Stimulated activated CD8-positive, alpha-beta memory T cell treated with anti-CD3 and anti-CD28 coated beads, Interleukin-4, amount 100 ng/mL, for 48 hours (primary cell): Measurements from ENCODE around the gene SHLD1.

ENCODE experiments used
- DNase-seq: peaks from one replicate; pipeline ENCODE4 v3.0.0-alpha.2; 2020

The SHLD1 gene

DNA sequence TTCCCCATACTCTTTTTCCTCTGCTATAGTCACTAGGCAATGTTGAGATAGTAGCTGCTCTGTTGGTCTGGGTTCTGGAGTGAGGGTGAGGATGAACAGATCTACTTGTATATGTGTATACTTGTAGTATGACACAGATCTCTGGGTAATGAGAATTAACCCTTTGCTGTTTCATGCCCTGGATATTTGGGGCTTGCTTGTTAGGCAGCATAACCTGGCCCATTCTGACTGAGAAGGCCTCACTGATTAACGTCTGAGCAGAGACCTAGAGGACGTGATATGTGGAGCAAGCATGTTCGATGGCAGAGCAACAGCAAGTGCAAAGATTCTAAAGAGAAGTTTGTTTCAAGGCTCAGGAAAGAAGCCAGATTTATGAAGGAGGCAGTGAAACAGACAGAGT, 105.7 kb downstream of the SHLD1 start:
- no peak for DNase-seq

DNA sequence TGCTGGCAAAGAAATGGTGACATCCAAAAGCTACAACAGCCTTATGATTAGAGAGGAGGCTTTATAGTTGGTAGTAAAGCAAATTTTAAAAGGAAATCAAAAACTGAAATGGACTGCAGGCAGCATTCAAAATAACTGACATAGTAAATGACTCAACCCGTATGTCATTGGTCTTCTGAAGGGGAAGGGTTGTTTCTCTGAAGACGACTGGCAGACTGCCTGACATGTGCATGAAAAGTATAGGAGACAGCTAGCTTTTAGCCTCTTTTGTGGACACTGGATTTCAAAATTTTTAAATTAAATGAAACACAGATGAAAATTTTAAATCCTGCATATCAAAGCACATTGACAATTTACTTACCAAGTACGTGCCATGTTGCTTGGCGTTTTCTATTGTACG, 109.4 kb downstream of the SHLD1 start:
- DNase-seq: no peak

- DNase-seq: no peak
These were observed 112.5 kb downstream of the SHLD1 start for GRCh38 chr20:5862703-5863039.

GRCh38 chr20:5863040-5863833, 113.0 kb downstream of the SHLD1 start:
- no peak for DNase-seq

GRCh38 chr20:5864428-5864827, 114.2 kb downstream of the SHLD1 start:
- DNase-seq: no peak

DNA sequence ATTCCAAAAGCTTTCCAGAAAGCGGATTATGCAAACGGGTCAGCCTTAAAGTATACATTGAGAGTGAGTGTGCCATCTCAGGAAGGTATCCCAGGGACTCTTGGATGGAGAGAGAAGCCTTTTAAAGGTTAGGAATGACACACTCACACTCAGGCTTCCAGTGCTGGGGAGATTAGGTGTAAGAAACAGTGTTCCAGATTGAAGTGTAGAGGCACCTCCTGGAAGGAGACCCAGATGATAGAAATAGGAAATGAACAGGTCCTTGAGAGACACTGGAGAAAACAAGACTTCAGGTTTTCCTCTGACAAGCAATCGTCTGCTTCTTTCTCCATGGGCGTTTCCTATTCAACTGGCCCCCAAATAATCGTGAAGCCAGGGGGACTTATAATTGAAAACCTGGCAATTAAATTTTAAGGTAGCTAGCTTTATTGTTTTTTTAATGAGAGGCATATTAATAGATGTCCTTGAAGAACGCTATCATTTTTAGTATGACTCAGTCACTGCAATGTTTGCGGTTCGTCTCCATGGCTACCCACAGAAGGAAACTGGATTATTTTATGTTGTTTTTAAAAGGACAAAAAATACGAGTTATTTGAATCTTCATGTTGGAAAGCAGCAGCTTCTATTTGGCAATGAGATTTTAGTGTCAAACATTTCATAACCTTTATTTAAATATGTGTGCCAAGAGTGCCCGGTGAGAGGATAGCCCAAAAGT, 114.8 kb downstream of the SHLD1 start:
- DNase-seq: no peak

DNA sequence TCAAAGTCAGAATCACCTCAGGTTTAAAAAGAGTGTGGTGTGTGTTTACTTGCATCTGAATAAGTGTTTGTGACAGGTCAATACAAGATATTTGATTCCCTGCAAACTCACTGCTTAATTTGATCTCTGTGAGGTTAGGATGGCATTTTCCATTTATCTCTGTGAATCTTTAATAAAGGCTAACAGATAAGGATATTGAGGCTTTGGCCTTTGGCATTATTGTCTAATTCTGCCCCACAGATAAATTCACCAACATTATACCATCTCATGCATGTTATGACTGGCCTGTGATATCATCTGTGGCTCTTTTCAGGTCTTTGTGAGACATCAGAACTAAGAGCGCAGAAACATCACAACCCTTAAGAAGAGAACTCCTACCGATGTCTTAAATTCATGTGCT, 115.4 kb downstream of the SHLD1 start:
- DNase-seq: no peak

- DNase-seq: no peak
These were observed 120.4 kb downstream of the SHLD1 start for GRCh38 chr20:5870568-5870981.

- DNase-seq: no peak
These were observed 121.5 kb downstream of the SHLD1 start for GRCh38 chr20:5871459-5872410.

- no peak for DNase-seq
These were observed 126.9 kb downstream of the SHLD1 start for GRCh38 chr20:5877128-5877527.

DNA sequence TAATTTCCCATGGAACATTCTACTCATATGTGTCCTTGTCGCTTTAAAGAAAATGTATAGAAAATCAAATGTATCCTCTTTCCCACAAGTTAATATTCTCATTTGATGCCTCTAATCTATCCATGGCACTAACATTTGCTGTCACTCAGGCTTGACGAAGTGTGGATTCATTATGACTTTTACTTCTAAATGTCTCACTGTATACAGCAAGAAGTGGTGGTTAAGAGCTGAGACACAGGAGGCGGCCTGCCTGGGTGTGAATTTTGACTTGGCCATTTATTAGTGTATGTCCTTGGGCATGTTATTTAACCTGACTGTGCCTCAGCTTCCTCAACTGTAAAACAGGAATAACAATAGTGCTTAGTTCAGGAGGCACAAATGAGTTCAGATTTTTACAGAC, 130.1 kb downstream of the SHLD1 start:
- DNase-seq: no peak

DNA sequence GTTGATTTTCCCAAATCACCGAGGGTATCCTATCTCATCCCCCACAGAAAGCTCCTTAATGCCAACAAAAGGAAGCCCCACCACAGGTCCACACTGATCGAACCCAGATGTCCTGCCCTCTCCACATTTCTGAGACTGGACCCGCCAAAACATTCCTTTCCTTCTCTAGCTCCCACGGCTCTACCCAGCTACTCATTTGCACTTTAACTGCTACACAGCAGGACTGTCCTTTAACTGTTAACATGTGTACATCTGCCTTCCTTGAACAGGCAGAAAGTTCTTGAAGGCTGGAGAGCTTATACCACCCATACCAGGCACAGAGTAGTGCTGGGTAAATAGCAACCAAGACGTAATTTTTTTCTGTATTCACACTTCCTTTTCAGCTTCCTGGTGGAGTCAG, 131.5 kb downstream of the SHLD1 start:
- DNase-seq: no peak

GRCh38 chr20:5882166-5882565, 132.0 kb downstream of the SHLD1 start:
- no peak for DNase-seq

DNA sequence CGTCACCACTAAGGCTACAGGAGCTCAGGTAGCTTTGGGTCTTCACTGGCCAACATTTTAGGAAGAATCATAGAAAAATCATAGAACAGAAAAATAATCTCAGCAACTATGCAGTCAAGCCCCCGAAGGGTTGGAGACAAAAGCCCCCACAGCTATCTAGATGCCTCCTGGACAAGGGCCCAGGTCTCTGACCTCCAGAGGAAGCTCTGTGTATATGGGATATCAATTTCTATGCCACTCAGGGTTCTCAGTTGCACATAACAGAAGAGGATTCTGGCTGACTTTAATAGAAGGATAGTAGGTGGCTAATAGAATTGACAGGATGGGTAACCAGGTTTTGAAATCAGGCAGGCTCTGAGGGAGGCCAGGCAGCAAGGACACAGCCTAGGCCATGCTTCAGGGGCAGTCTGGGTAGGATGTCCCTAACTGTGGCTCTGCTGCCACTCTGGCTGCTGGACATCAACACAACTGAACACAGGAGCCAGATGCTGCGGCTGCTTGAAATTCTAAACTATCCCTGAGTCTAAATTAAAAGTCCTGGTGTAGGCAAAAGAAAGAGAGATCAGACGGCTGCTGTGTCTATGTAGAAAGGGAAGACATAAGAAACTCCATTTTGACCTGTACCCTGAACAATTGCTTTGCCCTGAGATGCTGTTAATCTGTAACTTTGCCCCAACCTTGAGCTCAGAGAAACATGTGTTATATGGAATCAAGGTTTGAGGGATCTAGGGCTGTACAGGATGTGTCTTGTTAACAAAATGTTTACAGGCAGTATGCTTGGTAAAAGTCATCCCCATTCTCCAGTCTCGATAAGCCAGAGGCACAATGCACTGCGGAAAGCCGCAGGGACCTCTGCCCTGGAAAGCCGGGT, 134.5 kb downstream of the SHLD1 start:
- no peak for DNase-seq

DNA sequence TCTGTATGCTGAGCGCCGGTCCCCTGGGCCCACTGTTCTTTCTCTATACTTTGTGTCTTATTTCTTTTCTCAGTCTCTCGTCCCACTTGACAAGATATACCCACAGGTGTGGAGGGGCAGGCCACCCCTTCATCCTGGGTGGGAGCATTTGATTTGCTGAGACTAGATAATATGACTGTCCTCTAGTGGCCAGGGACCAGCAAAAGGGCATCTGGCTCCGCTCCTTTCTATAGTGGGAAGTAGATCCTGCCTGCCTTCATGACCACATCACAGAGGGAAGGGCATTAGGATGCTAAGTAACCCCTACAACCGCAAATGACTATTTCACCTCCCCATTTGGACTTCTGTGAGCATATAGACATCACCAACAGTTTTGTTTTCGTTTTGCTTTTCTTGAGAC, 135.7 kb downstream of the SHLD1 start:
- no peak for DNase-seq

GRCh38 chr20:5886788-5887187, 136.6 kb downstream of the SHLD1 start:
- DNase-seq: no peak

GRCh38 chr20:5887386-5887785, 137.2 kb downstream of the SHLD1 start:
- no peak for DNase-seq

DNA sequence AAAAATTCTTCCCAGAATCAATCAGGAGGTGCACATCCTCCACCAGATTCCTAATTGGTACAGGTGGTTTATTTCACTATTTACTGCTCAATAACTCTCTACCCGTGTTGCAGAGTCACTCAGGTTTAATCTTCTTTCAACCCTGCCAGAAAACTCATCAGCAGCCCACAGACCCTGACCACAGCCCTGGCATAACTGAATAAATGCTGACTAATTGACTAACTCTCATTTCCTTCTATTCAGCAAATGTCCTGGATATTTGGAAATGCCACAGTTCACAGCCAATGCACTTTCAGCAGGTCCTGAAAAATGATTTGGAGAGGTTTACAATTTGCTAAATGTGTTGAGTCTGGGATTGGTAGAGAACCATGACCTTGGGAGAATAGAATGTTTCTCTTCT, 137.8 kb downstream of the SHLD1 start:
- DNase-seq: no peak

- DNase-seq: no peak
These were observed 140.7 kb downstream of the SHLD1 start for GRCh38 chr20:5890773-5891441.

GRCh38 chr20:5893052-5893451, 142.9 kb downstream of the SHLD1 start:
- no peak for DNase-seq

DNA sequence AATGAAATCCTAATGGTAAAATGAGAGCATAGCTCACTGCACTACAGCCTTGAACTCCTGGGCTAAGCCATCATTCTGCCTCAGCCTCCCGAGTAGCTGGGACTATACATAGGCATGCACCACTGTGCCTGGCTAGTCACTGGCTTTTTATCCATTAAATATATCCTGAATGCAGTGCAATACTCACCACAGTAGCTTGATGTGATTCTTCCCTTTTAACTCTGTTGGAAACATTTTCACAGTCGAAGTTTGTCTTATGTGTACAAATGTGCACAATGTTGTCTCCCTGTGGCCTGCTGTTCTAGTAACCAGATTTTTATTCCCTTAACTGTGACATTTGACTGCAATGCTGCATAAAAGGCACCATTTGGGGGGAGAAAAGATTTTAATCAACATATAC, 143.4 kb downstream of the SHLD1 start:
- DNase-seq: no peak

DNA sequence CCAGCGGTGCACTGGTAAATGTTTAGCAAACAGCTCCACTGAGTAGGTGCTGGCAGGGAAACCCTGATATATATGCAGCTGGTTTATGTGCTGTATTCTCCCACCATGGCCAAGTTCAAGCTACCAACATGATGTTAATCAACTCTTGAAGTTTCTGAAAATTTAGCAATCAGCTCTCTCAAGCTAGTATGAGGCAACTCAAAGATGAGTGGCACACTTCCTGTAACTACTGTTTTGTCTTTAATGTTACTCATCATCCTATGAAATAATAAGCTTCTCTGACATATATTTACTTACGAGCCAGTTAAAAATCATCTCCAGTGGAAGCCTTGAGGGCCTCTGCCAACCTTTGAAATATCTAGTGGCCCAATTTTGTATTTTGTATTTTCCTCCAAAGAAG, 145.4 kb downstream of the SHLD1 start:
- no peak for DNase-seq
